ENCODE data around the gene TVP23A.
"Not testable (repeated sequence)": the region's sequence is repeated elsewhere in the genome, so short reads cannot be mapped to it uniquely, and the experiment has no call there.

The TVP23A gene

DNA sequence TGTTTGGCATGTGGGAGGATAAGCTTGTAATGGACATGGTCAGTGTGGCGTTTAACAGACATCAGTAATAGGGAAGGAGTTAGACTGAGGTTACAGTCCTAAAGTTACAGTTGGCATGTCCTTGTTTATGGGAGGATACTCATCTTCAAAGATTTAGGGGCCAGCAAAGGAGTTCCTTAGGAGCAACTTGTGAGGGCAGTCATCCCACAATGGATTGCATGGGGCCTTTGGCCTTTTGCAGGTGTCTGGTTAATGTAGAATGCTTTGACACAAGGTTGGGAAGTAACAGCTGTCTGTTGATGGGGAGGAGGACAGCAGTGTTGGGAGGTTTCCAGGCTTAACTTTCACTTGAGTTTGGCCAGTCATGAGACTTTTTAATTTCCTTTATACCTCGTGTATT lies 72.8 kb downstream of the TVP23A start:
- DNase-seq (ENCODE audit: low spot score) = no peak

DNA sequence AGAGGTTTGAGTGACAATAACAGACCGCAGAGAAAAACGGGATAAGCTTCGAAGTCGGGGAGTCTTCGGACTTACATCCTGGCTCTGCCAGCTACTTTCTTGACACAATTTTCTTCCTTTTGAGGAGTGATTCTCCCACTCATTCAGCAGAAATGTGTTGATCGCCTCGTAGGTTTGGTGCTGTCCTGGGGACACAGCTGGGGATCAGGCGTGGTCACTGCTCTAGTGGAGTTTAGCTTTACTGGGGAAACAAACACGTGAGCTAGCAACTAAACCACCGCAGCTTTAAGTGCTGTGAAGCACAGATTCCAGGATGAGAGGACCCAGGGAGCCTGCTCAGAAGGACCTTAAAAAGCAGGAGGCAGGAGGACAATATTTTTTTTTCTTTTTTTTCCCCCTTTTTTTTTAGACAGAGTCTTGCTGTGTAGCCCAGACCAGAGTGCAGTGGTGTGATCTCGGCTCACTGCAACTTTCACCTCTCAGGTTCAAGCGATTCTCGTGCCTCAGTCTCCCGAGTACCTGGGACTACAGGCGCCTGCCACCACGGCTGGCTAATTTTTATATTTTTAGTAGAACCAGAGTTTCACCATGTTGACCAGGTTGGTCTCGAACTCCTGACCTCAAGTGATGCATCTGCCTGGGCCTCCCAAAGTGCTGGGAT lies 74.1 kb downstream of the TVP23A start:
- DNase-seq (ENCODE audit: low spot score) = no peak

DNA sequence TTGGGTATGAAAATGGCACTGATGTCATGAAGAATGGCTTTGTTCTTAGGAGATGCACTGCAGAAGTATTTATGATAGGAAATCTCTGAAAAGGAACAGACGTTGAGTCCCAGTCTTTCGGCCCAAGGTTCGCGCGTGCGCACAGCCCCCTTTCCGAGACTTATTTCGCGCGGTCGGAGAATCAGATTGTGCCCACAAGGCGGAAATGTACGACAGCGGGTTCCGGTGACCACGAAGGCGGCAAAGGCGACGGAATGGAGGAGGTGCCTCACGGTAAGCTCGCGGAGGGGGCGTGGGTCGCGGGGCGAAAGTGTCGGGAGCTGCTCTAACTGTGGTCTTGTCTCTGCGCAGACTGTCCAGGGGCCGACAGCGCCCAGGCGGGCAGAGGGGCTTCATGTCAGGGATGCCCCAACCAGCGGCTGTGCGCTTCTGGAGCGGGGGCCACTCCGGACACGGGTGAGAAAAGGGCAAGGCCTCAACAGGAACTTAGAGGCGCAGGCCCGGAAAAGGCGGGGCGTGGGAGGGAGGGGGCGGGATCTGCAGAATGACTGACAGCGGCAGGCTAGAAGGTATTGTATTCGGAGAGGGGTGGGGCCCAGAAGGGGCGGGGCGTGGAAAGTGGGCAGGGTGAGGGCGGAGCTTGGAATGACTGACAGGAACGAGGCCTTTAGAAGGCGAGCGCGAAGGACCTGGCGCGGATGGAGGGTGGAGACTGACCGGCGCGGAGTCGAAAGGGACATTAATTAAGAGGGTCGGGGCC lies 74.8 kb downstream of the TVP23A start, which contains the start of gene NUBP1:
Gene NUBP1 (plus strand): TSS at position 233 of the 760 bp plus-strand sequence. CDS start 22 bp downstream, at position 255.
- peak; percentile 97 for DNase-seq (ENCODE audit: low spot score)

DNA sequence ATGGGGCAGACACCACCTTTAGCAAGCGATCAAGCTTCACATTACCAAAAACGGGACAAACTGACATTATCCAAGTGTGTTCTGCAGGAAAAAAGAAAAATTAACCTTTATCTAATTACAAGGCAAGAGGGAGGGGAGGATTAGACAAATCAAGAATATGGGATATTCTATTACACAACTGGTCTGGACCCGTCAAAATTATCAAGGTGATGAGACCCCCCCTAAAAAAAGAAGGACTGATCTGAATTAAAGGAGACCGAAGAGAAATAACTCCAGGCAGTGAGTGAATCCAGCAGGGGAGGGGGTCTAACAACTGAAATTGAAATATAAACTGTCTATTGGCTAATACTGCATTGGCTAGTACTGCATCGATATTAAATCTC lies 75.4 kb downstream of the TVP23A start:
- DNase-seq (ENCODE audit: low spot score) = no peak

DNA sequence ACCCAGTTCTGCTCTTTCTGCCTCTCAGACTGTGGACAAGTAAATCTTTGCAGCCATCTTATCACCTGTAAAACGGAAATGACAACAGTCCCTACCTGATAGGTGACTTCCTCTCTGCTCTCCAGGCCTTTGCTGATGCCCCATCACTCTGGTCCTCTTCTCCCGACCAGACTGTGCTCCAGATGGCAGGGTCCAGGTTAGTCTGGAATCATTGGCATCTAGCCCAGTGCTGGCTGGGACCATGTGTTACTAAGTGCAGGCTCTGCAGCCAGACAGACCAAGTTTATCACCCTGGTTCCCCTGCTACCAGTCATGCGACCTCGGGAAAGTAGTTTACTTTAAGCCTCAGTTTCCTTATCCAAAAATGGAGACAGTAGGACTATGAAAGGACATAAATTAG lies 76.8 kb downstream of the TVP23A start:
- DNase-seq (ENCODE audit: low spot score) = no peak

DNA sequence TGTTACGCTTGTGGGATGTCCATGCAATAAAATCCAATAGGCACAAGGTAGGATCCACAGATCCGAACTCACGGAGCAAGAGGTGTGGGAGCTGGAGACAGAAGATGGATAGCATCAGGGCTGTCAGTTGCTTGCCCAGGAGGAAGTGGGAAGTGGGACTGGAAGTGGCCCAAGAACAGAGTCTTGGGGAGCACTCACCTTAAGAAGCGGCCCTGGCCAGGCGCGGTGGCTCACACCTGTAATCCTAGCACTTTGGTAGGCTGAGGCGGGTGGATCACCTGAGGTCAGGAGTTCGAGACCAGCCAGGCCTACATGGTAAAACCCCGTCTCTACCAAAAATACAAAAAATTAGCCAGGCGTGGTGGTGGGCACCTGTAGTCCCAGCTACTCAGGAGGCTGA lies 77.3 kb downstream of the TVP23A start:
- not testable (repeated sequence) for DNase-seq (ENCODE audit: low spot score)

DNA sequence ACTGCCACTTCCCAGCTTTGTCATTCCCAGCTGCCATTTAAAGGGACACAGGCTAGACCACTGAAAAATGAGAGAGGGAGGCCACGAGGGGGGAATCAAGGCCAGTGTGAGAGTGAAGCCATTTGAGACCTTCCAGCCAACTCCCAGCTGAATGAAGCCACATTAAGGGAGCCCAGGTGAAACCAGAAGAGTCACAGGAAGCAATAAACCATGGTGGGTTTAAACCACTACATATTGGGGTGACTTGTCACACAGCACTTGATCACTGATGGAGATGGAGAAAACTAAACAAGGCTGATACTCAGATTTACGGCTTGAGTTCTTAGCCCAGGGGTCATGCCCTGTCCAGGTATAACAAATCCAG lies 77.8 kb downstream of the TVP23A start:
- DNase-seq (ENCODE audit: low spot score) = no peak

DNA sequence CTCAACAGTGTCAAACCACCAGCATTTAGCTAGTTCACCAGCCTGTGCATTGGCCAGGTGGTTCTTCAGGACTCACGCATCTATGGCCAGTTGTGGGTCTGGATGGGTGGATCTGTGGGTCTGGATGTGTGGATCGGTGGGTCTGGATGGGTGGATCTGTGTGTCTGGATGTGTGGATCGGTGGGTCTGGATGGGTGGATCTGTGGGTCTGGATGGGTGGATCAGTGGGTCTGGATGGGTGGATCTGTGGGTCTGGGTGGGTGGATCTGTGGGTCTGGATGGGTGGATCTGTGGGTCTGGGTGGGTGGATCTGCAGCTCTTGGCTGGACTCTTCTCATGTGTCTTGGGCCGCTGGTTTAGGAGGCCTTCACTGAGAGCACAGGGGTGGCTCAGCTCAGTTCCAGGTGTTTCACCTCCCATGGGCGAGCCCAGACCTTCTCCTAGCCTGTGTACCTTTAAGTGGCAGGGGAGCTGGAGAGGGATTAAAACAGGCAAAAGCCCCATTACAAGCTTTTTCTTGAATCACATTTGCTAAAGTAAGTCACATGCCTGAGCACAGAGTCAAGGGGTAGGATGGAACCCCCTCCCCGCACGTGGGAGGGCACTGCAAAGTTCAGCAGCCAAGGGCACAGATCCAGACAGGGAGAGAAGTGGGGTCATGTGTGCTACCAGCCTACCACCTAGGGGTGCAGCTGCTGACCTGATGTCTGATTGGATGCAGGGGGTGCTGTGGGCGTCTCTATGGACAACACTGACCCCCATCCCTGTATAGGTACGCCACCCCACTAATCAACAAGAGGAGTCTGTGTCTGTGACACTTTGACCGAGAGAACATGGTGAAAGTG lies 78.4 kb downstream of the TVP23A start:
- no peak for DNase-seq (ENCODE audit: low spot score)

DNA sequence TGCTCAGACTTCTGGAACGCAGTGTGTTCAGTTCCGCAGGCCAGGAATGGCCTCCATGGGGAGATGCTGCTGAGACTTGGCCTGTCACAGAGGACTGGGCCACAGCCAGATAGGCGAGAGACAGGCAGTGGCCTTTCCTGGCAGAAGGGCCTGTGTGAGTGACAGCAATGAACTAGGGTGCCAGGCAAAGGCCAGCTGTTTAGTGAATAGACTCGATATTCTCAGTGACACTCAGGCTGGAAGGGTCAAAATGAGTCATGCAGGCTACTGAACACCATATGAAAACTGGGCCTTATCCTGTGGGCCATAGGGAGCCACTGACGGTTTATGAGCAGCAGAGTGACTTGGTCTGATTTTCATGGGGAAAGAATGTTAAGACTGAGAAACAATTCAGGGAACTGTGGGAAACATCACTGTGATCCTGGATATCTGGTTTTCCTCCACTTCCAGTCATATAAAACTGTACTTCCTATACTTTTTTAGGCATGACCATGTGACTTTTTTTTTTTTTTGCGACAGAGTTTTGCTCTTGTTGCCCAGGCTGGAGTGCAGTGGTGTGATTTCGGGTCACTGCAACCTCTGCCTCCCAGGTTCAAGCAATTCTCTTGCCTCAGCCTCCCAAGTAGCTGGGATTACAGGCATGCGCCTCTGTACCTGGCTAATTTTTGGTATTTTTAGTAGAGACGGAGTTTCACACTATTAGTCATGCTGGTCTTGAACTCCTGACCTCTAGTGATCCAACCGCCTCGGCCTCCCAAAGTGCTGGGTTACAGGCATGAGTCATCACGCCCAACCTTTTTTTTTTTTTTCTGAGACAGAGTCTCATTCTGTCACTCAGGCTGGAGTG lies 80.1 kb downstream of the TVP23A start:
- no peak for DNase-seq (ENCODE audit: low spot score)

DNA sequence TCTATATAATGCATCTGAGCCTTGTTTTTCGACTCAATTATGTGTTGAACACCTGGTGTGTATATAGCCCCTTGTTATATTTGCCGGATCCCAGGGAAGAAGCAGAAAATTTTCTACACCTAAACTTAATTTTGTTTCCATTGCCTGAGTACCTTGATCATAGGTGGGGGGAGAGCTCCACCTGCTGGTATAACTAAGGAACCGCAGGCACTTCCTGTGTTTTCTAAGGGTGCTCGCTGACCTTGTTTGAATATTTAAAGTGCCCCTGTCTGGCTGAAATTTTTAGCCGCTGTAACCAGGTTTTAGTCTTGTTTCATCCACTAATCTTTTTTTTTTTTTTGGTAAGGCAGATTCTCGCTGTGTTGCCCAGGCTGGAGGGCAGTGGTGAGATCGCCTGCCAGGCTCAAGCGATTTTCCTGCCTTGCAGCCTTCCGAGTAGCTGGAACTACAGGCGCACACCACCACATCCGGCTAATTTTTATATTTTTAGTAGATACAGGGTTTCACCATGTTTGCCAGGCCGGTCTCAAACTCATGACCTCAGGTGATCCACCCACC lies 81.4 kb downstream of the TVP23A start:
- peak; percentile 74 for DNase-seq (ENCODE audit: low spot score)

DNA sequence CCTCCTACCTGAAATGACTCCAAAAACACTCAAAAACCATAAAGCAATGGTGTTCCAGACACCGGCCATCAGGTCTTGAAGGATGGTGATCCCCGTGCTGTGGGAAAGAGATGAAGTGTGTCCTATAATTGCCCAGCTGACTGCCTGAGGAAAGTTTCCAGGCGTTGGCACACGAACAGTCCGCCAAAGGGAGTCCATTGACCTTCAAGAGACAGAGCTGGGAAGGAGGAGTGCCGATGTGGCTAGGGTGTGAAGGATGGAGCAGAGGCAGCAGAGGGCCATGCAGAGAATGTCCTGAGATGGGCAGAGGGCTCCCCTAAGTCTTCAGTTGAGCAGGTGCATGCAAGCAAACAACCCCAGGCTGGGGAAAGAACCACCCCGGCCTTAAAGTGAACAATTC lies 86.8 kb downstream of the TVP23A start:
- DNase-seq (ENCODE audit: low spot score) = no peak

DNA sequence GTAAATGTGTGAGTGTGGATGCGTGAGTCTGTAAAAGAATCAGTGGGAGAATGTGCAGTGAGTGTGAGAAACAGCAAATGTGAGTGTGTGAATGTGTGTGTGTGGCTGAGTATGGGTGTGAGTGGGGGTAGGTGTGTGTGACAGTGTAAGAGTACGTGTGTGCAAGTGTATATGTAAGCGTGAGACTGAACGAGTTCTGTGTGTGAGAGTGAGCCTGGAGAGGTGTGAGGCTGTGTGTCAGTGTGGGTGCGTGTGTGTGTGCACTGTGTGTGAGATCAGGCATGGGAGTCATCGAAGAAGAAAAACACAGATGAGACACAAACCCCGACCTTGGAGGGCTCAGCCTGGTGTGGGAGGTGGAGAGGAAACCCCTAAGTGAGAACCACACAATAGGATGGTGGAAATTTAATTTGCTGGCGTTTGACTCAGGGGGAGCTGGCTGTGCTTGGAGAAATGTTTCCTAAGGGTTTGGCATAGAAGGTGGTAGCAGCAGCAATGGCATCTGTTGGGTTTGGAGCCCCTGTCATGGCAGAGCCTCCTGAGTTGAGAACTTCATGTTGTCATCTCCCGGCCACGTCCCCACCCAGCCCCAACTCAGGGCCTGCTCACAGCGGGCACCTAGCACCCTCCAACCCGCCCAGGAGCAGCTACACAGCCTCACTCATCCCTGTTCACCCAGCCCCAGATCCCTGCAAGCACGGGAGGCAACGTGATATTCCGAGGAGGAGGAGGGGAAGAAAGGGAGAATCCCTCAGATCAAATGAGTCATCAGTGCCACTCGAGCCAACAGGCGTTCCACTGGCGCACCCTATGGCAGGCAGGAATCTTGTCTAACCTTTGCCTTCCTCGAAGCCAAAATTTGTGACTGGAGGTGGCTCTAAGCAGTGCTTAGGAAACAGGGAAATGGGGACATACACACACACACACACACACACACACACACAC lies 89.2 kb downstream of the TVP23A start:
- peak; percentile 24 for DNase-seq (ENCODE audit: low spot score)

DNA sequence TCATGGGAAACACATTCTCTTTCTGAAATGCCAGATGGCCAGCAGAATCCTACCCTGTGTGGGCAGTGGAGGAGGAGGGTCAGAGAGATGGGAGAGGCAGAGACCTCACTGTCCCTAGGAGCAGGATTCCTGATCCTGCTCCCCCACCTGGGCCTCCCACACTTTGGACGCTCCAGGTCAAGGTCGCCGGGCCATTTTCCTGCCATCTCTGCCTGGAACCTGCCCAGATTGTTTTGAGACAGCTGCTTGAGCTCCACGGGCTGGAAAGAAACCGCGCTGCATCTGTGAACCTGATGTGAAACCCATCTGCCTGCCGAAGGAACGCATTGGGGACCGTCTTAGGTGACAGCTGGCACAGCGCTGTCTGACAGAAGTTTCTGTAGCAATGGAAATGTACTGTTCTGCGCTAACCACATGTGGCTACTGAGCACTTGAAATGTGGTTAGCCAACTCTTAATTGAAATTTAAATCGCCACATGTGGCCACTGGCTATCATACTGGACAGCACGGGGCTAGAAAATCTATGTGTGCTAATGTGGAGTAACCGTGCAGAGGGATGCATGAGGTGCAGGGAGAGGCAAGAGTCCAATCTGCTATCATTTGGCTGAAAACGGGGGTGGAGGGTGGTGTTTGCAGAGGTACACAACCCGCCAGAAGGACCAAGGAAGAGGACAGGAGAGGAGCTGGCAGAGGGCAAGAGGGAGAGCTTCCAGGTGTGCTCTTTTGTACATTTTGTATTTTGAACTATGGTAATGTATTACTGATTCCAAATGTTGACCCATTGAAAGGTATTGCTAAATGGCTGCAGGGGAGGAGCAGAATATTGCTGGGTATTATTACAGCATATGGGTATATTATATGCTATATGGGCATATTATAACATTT lies 90.3 kb downstream of the TVP23A start:
- no peak for DNase-seq (ENCODE audit: low spot score)

Data from iPS-NIHi11 (cell line).